DOHH2 (cell line): Measurements from ENCODE around the gene OPTC.
A peak's percentile ranks its signal among the peaks of the same experiment; 100 is the strongest.

Experiments
- H3F3A ChIP-seq: fragments of 200-600 bp; sonication (generic), shearing (Covaris generic); 2 replicates; pipeline ENCODE4 v1.6.0; 2016; ENCODE audit warnings: antibody characterized with exemption, mild to moderate bottlenecking; ENCODE audit not compliant: control insufficient read depth, insufficient read depth
- H3K27ac ChIP-seq: fragments of 200-600 bp; sonication (generic); 2 replicates; pipeline ENCODE4 v1.5.1; 2014; ENCODE audit warnings: low read depth, mild to moderate bottlenecking, low read length, moderate library complexity
- H3K27me3 ChIP-seq: fragments of 200-600 bp; sonication (generic); 2 replicates; pipeline ENCODE4 v1.6.1; 2014; ENCODE audit warnings: mild to moderate bottlenecking, low read length, mixed read lengths; ENCODE audit not compliant: control insufficient read depth
- H3K36me3 ChIP-seq: fragments of 200-600 bp; sonication (generic); 2 replicates; pipeline ENCODE4 v1.6.1; 2014; ENCODE audit warnings: mild to moderate bottlenecking, low read length, moderate library complexity, mixed read lengths; ENCODE audit not compliant: control insufficient read depth
- H3K4me1 ChIP-seq: fragments of 200-600 bp; sonication (generic); 2 replicates; pipeline ENCODE4 v1.6.1; 2014; ENCODE audit warnings: mild to moderate bottlenecking, low read length, mixed read lengths; ENCODE audit not compliant: control insufficient read depth
- H3K4me2 ChIP-seq: fragments of 200-600 bp; sonication (generic); 2 replicates; pipeline ENCODE4 v1.6.0; 2014; ENCODE audit warnings: mild to moderate bottlenecking, low read length, moderate library complexity
- H3K4me3 ChIP-seq: fragments of 200-600 bp; sonication (generic); 2 replicates; pipeline ENCODE4 v1.5.1; 2014; ENCODE audit warnings: mild to moderate bottlenecking, low read length, mixed read lengths
- H3K79me2 ChIP-seq: fragments of 200-600 bp; sonication (generic); 2 replicates; pipeline ENCODE4 v1.6.1; 2014; ENCODE audit warnings: mild to moderate bottlenecking, low read length, mixed read lengths; ENCODE audit not compliant: control insufficient read depth
- H3K9me2 ChIP-seq: fragments of 200-600 bp; sonication (generic); replicated peaks from 2 replicates; pipeline ENCODE4 v1.6.1; 2014; ENCODE audit warnings: mild to moderate bottlenecking, low read length, mixed read lengths; ENCODE audit not compliant: control insufficient read depth
- H3K9me3 ChIP-seq: fragments of 200-600 bp; sonication (generic); 2 replicates; pipeline ENCODE4 v1.6.1; 2014; ENCODE audit warnings: antibody characterized with exemption, low read length, mixed read lengths; ENCODE audit not compliant: control insufficient read depth, insufficient read depth
- H4K20me1 ChIP-seq: fragments of 200-600 bp; sonication (generic); 2 replicates; pipeline ENCODE4 v1.6.0; 2014; ENCODE audit warnings: low read depth, mild to moderate bottlenecking, antibody characterized with exemption, low read length, moderate library complexity; ENCODE audit not compliant: control insufficient read depth, insufficient read depth
- EZH2phosphoT487 ChIP-seq: fragments of 200-600 bp; sonication (generic); IDR thresholded peaks from 2 replicates; pipeline ENCODE4 v1.6.1; 2017; ENCODE audit warnings: borderline replicate concordance, mild to moderate bottlenecking, antibody characterized with exemption, low read length, moderate library complexity, mixed read lengths
- TF ChIP-seq, protein P1 (sequence below): fragments of 200-600 bp; sonication (generic); IDR thresholded peaks from one replicate; pipeline ENCODE4 v1.5.1; 2014; ENCODE audit warnings: antibody characterized with exemption, mild to moderate bottlenecking, low read depth, low read length; ENCODE audit not compliant: poor library complexity, severe bottlenecking

The OPTC gene

DNA sequence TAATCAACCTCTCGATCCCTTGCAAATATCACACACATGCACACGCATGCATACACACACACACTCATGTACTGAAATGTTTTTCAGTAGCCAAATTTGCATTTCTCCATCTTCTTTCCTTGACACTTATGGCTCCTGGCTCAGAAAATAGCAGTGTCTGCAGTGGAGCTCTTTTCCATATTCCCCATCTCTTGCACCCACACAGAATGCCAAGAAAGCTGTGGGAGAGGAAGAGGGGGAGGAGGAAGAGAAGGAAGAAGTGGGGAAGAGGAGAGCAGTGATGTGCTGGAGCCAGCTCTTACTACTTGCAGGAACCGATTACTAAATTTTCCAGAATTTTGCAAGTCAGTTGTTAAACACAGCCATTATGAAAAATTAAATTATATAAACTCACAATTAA lies 9.9 kb downstream of the OPTC start:
- no peaks in the 10 kb centered on the region for H3K79me2 ChIP-seq
- no peak overlapping the region for H3K4me3 ChIP-seq
- H3K9me2 ChIP-seq, result no peaks in the 10 kb centered on the region
- no peak overlapping the region for H3K4me2 ChIP-seq
- no peaks in the 10 kb centered on the region for H3K36me3 ChIP-seq
- TF ChIP-seq EZH2phosphoT487, result no peak
- no peaks in the 10 kb centered on the region for H4K20me1 ChIP-seq
- no peaks in the 10 kb centered on the region for H3F3A ChIP-seq
- no peaks in the 10 kb centered on the region for H3K4me1 ChIP-seq
- no peak overlapping the region for H3K27ac ChIP-seq
- peaks cover 11% of the 10 kb centered on the region for H3K27me3 ChIP-seq
- no peaks in the 10 kb centered on the region for H3K9me3 ChIP-seq

DNA sequence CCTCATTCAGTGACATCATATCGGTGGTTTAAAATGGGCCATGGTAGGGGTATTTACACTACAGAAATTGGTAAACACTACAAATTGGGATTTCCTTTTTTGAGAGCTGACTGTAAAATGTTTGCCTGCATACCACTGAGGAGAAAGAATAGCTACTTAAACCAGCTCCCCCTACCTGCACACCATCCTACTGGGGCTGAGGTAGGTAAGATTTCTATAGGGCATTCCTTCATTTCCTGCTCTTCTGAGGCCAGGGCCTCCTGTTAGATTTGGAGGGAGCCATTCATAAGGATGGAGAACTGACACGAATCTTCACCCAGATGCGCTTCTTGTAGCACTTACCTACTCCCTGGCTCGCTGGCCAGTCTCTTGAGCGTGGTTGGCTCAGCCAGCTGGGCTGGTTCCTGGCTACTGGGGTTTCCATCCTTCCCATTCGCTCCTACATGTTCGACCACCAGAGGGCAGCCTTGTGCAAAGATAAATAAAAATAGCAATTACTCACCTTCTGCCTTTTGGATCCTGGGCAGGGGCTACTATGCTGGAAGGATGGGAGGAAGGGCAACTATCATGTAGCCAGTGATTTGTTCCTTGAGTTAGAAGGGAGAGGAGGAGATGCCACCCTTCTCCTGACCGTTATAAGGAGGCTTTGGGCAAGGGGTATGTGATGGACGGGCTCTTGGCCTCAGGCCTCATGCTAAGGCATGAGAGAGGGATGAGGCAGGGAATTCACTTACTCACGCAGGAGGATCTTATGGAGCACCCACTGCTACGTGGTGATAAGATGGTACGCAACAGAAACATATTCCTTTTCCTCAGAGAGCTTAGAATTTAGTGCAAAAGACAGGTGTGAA lies 10.7 kb downstream of the OPTC start:
- Histone ChIP-seq H3K36me3 (no peaks in the 10 kb centered on the region), H3K9me2 (no peaks in the 10 kb centered on the region), H3K4me1 (no peaks in the 10 kb centered on the region), H3K4me3 (no peak overlapping the region), H4K20me1 (no peaks in the 10 kb centered on the region), H3K4me2 (no peak overlapping the region), H3F3A (no peaks in the 10 kb centered on the region), H3K27ac (no peak overlapping the region), H3K79me2 (no peaks in the 10 kb centered on the region), H3K27me3 (peaks cover 11% of the 10 kb centered on the region), H3K9me3 (no peaks in the 10 kb centered on the region)
- TF ChIP-seq, protein P1, sequence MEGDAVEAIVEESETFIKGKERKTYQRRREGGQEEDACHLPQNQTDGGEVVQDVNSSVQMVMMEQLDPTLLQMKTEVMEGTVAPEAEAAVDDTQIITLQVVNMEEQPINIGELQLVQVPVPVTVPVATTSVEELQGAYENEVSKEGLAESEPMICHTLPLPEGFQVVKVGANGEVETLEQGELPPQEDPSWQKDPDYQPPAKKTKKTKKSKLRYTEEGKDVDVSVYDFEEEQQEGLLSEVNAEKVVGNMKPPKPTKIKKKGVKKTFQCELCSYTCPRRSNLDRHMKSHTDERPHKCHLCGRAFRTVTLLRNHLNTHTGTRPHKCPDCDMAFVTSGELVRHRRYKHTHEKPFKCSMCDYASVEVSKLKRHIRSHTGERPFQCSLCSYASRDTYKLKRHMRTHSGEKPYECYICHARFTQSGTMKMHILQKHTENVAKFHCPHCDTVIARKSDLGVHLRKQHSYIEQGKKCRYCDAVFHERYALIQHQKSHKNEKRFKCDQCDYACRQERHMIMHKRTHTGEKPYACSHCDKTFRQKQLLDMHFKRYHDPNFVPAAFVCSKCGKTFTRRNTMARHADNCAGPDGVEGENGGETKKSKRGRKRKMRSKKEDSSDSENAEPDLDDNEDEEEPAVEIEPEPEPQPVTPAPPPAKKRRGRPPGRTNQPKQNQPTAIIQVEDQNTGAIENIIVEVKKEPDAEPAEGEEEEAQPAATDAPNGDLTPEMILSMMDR, result peak; percentile 91
- TF ChIP-seq EZH2phosphoT487, result no peak

DNA sequence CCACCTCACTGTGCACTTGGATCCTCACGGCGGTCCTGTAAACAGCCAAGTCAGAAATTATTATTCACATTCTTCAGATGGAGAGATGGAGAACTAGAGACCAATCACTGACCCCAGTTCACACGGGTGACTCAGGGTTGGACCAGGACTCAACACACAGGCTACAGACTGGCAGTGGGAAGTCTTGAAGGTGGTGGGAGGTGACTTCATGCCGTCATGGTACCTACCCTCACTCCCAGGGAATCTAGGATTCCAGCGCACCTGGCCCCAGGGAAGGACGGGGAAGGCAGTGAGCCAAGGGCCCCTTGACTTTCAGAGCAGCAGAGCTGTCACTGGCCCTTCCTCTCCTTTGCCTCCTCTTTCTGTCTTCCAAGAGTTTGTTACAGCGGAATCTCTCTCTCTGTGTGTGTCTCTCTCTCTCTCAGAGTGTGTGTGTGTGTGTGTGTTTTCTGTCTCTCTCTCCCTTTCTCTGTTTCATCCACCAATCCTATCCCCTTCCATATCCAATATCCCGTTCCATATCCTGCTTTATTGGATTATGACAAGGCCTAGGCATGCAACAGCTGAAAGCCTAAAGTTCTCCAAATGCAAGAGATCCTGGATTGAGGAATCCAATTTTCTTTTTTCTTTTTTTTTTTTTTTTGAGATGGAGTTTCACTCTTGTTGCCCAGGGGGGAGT lies 11.7 kb downstream of the OPTC start:
- no peaks in the 10 kb centered on the region for H3K9me3 ChIP-seq
- no peaks in the 10 kb centered on the region for H4K20me1 ChIP-seq
- no peaks in the 10 kb centered on the region for H3K79me2 ChIP-seq
- H3K9me2 ChIP-seq, result no peaks in the 10 kb centered on the region
- no peak overlapping the region for H3K27ac ChIP-seq
- H3K36me3 ChIP-seq, result no peaks in the 10 kb centered on the region
- no peaks in the 10 kb centered on the region for H3K4me1 ChIP-seq
- H3K4me3 ChIP-seq, result no peak overlapping the region
- TF ChIP-seq, protein P1, result no peak
- TF ChIP-seq EZH2phosphoT487, result no peak
- peaks cover 11% of the 10 kb centered on the region for H3K27me3 ChIP-seq
- H3K4me2 ChIP-seq, result no peak overlapping the region
- no peaks in the 10 kb centered on the region for H3F3A ChIP-seq
